Stimulated activated CD8-positive, alpha-beta memory T cell treated with anti-CD3 and anti-CD28 coated beads, Interleukin-4, amount 100 ng/mL, for 1 hour (primary cell): ENCODE results near the gene PCNT.

Experiments
- DNase-seq, 2 donors: peaks; one replicate each; pipeline ENCODE4 v3.0.0-alpha.2; 2020; ENCODE audit warnings: low read depth in 2 of 2, low spot score in 1 of 2

PCNT gene

GRCh38 chr21:46377789-46378188 is 53.8 kb downstream of the PCNT start:
- no peak for DNase-seq

- no peak for DNase-seq
Observed at GRCh38 chr21:46379105-46379504, 55.1 kb downstream of the PCNT start.

GRCh38 chr21:46379691-46380090 is 55.7 kb downstream of the PCNT start:
- DNase-seq, result no peak

GRCh38 chr21:46381541-46381940 is 57.6 kb downstream of the PCNT start:
- DNase-seq, result no peak

- DNase-seq, result no peak
Observed at GRCh38 chr21:46384556-46384955, 60.6 kb downstream of the PCNT start.

- no peak for DNase-seq
Observed at GRCh38 chr21:46385846-46386733, 62.1 kb downstream of the PCNT start.

- DNase-seq, result no peak
Observed at GRCh38 chr21:46386734-46387088, 62.8 kb downstream of the PCNT start.

- DNase-seq, result no peak
Observed at GRCh38 chr21:46388206-46388880, 64.4 kb downstream of the PCNT start.

GRCh38 chr21:46388896-46389295 is 64.9 kb downstream of the PCNT start:
- DNase-seq, result no peak

- no peak for DNase-seq
Observed at GRCh38 chr21:46390603-46391545, 66.9 kb downstream of the PCNT start.

- DNase-seq, result no peak
Observed at GRCh38 chr21:46391773-46392172, 67.8 kb downstream of the PCNT start.

- DNase-seq, result no peak
Observed at GRCh38 chr21:46392921-46393320, 69.0 kb downstream of the PCNT start.

- no peak for DNase-seq
Observed at GRCh38 chr21:46393451-46393940, 69.5 kb downstream of the PCNT start.

- DNase-seq, result no peak
Observed at GRCh38 chr21:46393941-46394594, 70.1 kb downstream of the PCNT start.

GRCh38 chr21:46394595-46395104 is 70.7 kb downstream of the PCNT start:
- no peak for DNase-seq

- no peak for DNase-seq
Observed at GRCh38 chr21:46397211-46397905, 73.4 kb downstream of the PCNT start.

- no peak for DNase-seq
Observed at GRCh38 chr21:46397993-46398392, 74.0 kb downstream of the PCNT start.

- no peak for DNase-seq
Observed at GRCh38 chr21:46399129-46399528, 75.2 kb downstream of the PCNT start.

- no peak for DNase-seq
Observed at GRCh38 chr21:46399686-46400085, 75.7 kb downstream of the PCNT start.
